HG03342 (cell line): ENCODE measurements around the gene PRKCQ.

ENCODE experiments used
- ATAC-seq: cut with Tn5 transposase; IDR thresholded peaks from one replicate; pipeline ENCODE4 v1.9.1; 2021; ENCODE audit warnings: mild to moderate bottlenecking, moderate library complexity; ENCODE audit not compliant: unreplicated experiment

The PRKCQ gene

DNA sequence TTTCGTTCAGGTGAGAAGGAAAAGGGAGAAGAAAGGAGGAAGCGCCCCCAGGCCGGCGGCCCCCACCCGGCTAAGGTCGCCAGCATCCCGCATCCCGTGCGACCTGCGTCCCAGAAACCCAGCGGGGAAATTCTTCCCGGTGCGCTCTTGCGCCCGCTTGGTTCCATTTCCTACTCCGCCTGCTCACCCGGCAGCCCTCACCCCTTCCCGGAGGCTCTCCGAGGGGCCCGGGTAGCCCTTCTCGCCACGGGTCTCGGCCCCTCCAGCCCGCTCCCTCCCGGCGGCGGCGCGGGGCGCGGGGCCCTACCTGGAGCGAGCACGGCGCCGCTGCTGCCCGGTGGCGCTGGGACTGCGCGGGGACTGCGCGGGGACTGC is at the start of gene PRKCQ:
Gene PRKCQ (minus strand): TSS at position 373 of the 375 bp plus-strand sequence. CDS start 65,141 bp downstream, outside the sequence.
- ATAC-seq = peak; percentile 20

- no peak for ATAC-seq
These were observed 45.4 kb upstream of the PRKCQ start for GRCh38 chr10:6625428-6625827.

GRCh38 chr10:6624392-6624791 is 44.3 kb upstream of the PRKCQ start:
- no peak for ATAC-seq

DNA sequence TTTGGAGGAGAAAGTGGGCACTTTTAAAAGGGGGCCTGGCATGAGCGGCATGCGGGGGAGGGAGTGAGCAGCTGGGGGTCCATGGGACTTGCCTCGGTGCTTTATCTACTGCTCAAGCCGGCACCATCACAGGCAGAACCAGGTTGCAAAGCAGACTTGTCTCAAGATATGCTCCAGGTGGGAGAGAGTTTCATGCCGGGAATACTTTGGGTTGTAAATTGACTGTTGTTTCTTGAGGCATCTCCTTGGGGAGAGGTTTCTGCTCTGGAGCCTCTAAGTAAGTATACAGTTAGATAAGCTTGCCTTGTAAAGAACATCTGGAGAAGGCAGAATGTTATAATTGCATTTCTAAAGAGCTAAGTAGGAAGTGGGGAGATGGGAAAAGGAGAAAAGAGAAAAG is 42.8 kb upstream of the PRKCQ start:
- ATAC-seq = no peak

- ATAC-seq = no peak
These were observed 41.5 kb upstream of the PRKCQ start for GRCh38 chr10:6621536-6621935.

- ATAC-seq = no peak
These were observed 39.6 kb upstream of the PRKCQ start for GRCh38 chr10:6619660-6620059.

DNA sequence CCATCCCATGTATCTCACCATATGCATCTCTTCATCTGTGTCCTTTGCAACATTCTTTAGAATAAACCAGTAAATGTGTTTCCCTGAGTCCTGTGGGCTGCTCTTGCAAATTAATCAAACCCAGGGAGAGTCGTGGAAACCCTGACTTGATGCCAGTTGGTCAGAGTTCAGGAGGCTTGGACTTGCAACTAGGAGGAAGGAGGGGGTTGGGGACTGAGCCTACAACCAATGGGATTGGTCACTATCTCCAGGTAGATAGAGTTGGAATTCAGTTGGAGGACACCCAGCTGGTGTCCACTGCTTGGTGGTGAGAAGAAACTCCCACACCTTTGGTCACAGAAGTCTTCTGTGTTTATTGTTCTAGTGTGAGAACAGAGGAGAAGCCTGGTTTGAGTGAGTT is 38.3 kb upstream of the PRKCQ start:
- ATAC-seq = no peak

GRCh38 chr10:6617309-6618076 is 37.4 kb upstream of the PRKCQ start:
- ATAC-seq = no peak

DNA sequence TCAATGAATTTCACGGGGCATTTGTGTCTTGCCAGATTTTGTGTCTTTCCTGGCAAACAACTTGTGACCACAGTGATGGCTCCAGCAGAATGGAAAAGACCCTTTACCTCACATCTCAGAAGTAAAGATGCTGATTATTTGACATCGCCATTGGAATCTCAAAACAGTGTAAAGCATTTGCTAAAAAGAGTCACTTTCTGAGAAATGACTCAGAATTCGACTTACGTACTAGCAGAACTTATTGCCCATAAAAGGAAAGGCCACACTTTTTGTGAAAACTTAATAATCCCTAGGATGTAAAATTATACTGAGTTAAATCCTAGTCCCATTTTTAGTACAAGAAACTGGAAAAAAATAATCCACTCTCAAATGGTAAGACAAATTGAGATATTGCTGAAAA is 35.9 kb upstream of the PRKCQ start:
- no peak for ATAC-seq

- no peak for ATAC-seq
These were observed 32.3 kb upstream of the PRKCQ start for GRCh38 chr10:6612371-6612770.

DNA sequence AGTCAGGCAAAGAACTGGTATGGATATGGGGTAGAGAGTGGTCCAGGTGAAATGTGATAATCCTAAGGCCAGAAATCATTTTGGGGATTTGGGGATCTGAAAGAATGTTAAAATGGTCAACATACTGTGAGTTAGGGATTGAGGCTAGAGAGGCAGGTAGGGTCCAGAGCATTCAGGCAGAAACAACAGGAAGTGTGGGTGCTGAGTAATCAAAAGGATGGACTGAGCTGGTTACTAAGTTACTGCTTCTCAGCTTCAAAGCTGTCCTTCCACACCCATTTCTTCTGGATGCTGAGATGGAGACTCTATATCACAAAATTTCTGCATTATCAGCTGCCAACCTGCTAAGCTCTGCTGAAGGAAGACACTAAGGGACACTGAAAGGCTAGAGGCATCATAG is 30.6 kb upstream of the PRKCQ start:
- no peak for ATAC-seq

GRCh38 chr10:6609625-6610024 is 29.5 kb upstream of the PRKCQ start:
- ATAC-seq = no peak

- no peak for ATAC-seq
These were observed 27.7 kb upstream of the PRKCQ start for GRCh38 chr10:6607778-6608177.

- ATAC-seq = no peak
These were observed 27.1 kb upstream of the PRKCQ start for GRCh38 chr10:6607182-6607581.

GRCh38 chr10:6603142-6604125 is 23.4 kb upstream of the PRKCQ start:
- no peak for ATAC-seq

- ATAC-seq = no peak
These were observed 22.6 kb upstream of the PRKCQ start for GRCh38 chr10:6602700-6603084.

GRCh38 chr10:6602026-6602699 is 22.1 kb upstream of the PRKCQ start:
- ATAC-seq = no peak

DNA sequence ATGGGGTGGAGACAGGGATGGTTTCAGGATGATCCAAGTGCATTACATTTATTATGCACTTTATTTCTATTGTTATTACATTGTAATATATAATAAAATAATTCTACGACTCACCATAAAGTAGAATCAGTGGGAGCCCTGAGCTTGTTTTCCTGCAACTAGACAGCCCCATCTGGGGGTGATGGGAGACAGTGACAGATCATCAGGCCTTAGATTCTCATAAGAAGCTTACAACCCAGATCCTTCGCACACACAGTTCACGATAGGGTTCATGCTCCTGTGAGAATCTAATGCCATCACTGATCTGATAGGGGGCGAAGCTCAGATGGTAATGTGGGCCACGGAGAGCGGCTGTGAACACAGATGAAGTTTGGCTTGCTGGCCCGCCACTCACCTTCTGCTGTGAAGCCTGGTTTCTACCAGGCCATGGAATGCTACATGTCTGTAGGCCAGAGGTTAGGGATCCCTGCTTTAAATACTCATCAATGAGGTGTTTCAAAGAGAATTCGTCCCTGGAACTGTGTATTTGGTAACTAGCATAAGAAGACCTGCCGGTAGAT is 21.2 kb upstream of the PRKCQ start:
- ATAC-seq = no peak

- no peak for ATAC-seq
These were observed 20.3 kb upstream of the PRKCQ start for GRCh38 chr10:6600224-6600987.

- ATAC-seq = no peak
These were observed 18.6 kb upstream of the PRKCQ start for GRCh38 chr10:6598679-6599078.
